Esophagus mucosa (tissue), 1 donor: ENCODE measurements around the gene RPS26. TPM values are rescaled to one million over a fixed set of nuclear protein-coding genes. Genes with fewer than 3 reads are reported as not detected.
"Not testable (repeated sequence)": the region's sequence is repeated elsewhere in the genome, so short reads cannot be mapped to it uniquely, and the experiment has no call there.

ENCODE experiments used
- ATAC-seq: fragments of 200-7000 bp; cut with Tn5 transposase; one replicate; pipeline ENCODE4 v1.9.1; 2020
- total RNA-seq: library from RNA; stranded (reverse); gene quantifications from one replicate; pipeline ENCODE4 v1.2.4, GENCODE V29; 2023
- donor health status: DM: yes; HTN: yes; CAD: no.

Gene RPS26
- 52.8 TPM for total RNA-seq

DNA sequence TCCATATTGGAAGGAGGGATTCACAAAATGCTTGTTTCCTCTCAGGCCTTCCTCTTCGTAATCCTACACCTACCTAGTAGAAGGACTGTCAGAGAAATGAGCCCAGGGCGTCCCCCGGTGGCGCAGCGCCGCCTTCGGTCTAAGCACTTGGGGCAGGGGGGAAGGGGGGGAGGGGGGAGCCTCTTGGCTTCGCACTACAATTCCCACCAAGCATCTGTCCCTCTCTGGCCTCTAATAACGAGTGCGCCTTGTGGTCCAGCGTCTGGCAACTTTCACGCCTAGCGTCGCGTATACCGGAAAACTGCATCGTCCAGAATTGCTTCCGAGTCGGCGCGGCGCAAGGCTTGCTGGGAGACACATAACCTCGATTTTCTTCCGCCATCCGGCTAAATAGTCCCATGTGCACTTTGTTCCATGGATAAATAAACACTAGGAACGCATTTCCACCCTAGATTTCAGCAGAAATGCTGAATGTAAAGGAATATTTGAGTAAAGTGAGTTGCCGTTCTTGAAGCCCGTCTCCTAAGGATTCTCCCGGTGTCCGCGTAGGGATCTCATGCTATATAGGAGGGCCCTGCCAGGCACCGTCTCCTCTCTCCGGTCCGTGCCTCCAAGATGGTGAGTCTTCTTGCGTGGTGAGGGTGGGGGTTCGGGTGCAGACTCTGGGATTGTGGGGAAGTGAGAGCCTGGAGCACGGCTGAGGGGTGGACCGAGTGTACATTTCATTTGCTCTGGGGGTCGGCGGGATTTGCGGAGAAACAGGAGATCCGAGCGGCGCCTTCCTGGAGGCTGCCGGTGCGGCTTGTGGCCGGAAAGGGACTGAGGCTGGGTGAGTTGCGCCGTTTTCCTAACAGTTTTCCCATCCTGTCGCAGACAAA lies at the start of gene RPS26:
Gene RPS26 (plus strand): TSS at position 367 of the 878 bp plus-strand sequence. CDS start 249 bp downstream, at position 616.
- ATAC-seq = peak; percentile 95

DNA sequence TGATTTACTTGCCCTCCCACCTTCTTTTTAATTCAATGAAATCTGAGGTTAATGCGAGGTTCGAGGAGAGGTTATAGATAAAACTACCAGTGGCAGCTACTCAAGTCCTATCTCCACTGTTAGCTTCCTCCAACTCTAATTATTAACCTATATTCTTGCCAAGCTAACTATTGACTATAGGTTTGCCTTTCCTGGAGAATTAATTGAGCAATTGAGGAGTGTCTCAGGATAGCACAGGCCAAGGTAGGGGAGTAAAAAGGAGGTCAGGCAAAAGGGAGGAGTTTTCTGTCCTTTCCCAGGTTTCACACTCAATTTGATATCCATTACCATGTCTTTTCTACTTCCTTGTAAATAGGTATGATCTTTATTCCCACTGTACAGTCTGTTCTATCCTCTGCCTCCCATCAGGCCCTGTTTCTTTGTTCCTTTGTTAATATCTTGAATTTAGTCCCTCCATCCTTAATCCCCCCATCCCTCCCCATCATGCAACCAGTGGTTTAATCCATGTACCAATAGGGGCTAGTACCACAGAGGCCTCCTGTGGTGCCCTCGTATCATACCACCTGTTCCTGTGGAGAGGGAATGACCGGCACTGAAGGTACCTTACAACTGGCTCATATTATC lies 48.4 kb upstream of the RPS26 start:
- no peak for ATAC-seq

DNA sequence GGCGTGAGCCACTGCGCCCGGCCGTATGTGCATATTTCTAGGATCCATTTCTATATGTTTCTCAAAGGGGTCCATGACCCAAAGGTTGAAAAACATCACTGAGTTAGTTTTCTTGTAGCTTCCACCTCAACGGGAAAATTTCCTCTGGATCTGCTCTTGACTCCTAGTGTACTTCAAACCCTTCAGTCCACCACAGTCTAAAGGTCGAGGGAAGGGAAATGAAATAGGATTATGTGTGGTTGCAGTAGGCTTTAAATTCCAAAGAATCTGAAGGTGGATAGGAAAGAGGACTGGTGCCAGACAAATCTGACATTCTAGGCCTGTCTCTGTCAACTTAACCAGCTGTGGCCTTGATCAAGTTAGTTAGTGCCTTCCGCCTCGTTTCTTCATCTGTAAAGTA lies 46.4 kb upstream of the RPS26 start:
- no peak for ATAC-seq

DNA sequence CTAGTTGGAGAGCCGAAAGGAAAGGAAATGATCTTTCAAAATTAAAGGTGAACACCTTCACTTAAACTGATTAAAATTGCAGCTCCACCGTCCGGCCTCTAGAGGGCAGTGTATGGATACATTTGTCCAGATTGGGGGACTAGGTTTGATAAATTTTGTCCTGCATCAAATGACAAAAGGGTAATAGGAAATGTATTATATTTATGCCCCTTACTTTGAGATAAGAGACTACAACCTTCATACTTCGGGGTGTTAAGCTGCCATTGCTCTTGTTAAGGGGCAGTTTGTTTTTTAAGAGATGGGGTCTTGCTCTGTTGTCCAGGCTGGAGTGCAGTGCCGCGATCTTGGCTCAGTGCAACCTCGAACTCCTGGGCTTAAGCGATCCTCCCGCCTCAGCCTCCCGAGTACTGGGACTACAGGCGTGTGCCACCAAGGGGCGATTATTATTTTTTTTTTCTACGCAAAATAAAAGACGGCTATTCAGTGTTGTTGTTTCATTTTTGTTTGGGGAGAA lies 45.5 kb upstream of the RPS26 start:
- ATAC-seq = peak; percentile 59

DNA sequence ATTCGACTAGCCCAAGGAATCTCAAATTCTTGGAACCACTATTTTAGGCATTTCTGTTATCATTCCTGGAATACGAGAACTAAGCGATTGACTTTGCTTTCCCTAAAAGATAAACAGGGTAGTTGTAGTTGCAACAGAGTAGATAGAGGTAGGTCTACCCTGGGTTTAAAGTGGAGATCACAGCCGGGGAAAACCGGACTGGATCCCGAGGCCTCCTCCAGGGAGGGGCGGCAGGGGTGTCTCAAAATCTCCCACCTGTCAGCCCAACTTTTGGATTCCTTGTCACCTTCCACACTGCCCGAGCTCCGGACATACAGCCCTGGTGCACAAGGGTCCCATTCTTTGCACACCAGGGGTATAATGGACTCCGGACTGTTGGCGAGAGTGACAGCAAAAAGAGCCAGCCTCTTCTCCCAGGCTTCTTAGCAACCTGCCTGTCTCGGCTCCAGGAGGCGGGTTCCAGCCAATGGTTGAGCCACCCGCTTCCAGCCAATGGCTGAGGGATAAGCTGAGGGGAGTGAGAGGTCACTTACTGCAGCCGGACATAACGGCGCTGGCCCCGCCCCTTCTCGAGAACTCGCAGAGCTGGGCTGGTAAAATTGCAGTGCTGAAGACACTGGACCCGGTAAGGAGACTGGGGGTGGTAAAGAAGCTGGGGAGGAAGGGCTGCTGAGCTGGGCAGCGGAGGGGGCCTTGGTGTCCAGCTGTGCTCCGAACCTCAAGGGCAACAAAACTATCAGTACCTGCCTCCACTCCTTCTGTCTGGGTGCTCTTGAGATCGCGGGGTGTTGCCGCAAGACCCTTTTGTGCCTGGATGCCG lies 44.8 kb upstream of the RPS26 start, which contains the start of gene SUOX:
Gene SUOX (plus strand): TSS at position 562 of the 820 bp plus-strand sequence. CDS start 4,946 bp downstream, outside the sequence.
- peak; percentile 98 for ATAC-seq

DNA sequence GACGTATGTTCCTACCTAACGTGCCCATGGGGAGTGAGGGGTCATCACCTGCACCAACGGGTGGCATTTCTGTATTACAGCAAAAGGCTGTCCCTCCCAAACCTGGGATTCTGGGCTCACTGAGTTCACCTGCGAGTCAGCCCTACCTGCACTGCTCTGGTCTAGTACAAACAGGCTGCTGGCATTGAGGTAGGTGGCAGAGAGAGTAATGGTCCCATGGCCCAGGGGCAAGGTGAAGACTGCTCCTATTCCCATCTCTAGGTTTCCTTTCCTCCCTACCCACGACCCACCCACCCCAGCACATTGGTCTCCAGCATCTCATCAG lies 44.2 kb upstream of the RPS26 start:
- peak; percentile 53 for ATAC-seq

DNA sequence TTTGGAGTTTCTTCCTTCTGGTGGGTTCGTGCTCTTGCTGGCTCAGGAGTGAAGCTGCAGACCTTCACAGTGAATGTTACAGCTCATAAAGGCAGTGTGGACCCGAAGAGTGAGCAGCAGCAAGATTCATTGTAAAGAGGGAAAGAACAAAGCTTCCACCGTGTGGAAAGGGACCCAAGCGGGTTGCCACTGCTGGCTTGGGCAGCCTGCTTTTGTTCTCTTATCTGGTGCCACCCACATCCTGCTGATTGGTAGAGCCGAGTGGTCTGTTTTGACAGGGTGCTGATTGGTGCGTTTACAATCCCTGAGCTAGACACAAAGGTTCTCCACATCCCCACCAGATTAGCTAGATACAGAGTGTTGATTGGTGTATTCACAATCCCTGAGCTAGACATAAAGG lies 42.2 kb upstream of the RPS26 start:
- ATAC-seq = not testable (repeated sequence)

DNA sequence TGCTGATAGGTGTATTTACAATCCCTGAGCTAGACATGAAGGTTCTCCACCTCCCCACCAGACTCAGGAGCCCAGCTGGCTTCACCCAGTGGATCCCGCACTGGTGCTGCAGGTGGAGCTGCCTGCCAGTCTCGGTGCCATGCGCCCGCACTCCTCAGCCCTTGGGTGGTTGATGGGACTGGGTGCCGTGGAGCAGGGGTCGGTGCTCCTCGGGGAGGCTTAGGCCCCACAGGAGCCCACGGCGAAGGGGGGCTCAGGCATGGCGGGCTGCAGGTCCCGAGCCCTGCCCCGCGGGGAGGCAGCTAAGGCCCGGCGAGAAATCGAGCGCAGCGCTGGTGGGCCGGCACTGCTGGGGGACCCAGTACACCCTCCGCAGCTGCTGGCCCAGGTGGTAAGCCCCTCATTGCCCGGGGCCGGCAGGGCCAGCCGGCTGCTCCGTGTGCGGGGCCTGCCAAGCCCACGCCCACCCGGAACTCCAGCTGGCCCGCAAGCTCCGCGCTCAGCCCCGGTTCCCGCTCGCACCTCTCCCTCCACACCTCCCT lies 41.6 kb upstream of the RPS26 start:
- not testable (repeated sequence) for ATAC-seq

DNA sequence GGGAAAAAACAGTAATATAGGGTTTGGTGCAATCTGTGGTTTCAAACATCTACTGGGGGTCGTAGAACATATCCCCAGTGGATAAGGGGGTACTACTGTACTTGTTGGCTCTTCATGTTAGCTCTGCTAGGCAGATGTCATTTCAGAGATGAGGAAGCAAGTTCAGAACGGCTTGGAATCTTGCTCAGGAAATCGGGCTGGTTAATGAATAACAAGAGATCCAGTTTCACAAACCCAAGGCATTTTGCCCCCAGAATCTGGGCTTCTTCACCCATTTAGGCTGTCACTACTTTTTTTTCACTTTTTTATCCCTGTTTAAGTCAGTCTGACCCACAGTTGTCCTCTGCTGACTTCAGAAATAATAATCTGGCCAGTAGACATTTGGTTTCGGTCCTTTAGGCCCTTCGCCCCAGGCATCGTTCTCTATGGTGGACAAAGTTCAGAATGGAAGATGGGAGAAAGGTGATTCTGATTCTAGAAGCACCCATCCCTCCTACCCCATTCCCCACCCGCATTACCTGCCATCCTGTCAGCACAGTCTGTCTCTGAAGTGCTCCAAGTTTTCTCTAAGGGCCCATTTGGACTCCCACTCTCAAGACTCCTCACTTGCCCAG lies 40.1 kb upstream of the RPS26 start:
- ATAC-seq = no peak

DNA sequence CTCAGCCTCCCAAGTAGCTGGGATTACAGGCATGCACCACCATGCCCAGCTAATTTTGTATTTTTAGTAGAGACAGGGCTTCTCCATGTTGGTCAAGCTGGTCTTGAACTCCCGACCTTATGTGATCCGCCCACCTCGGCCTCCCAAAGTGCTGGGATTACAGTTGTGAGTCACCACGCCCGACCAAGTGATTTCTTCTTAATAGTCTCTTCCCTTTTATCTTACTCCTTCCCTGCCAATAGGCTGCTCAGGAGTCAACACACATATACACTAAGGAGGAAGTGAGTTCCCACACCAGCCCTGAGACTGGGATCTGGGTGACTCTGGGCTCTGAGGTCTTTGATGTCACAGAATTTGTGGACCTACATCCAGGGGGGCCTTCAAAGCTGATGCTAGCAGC lies 38.3 kb upstream of the RPS26 start:
- ATAC-seq = not testable (repeated sequence)

DNA sequence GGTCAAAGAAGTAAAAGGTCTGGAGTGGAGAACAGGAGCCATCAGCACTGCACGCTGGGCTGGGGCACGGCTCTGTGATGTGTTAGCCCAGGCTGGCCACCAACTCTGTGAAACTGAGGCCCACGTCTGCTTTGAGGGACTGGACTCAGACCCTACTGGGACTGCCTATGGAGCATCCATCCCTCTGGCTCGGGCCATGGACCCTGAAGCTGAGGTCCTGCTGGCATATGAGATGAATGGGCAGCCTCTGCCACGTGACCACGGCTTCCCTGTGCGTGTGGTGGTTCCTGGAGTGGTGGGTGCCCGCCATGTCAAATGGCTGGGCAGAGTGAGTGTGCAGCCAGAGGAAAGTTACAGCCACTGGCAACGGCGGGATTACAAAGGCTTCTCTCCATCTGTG lies 37.5 kb upstream of the RPS26 start:
- ATAC-seq = no peak

DNA sequence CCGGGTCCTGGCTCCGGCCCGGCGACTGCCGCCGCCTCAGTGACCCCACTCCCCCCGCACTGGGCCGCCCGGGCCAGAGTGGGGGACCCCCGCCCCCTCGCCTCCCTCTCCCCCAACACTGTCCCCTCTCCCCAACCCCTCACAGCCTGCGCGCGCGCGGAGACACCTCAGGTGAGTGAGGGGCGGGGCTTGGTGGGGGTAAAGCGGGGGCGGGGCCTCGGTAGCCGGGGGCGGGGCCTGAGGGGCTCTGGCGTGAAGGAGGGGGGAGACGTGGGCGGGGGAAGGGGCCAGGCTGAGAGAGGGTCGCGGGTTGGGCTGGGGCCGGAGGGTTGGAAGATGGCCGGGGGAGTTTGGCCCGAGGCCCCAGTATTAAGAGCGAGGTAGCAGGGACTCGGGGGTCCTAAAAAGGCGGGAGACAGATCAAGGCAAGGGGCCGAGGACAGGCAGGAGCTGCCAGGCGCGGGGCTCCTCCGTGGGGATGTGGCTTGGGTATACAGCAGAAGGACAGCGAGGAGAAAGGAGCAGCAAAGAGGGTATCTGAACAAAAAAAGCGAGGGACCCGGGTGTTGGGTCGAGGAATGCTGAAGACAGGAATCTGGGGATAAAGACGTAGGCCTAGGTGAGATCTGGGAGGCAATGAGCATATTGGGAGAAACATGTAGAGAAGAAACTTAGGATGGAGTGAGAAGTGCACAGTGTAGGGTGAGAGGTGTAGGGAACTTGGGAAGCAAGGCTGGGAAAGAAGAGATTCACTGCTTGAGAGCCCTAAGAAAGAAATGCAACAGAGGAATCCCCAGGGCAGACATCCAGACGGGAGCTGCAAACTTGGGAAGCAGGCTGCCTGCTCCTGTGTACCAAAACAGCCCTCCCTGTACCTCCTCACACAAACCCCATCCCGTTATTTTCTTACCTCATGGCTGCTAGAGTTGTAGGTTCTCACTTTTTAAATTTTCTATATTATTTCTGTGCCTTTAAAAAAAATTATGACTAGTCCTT lies 33.9 kb upstream of the RPS26 start:
- peak; percentile 77 for ATAC-seq

DNA sequence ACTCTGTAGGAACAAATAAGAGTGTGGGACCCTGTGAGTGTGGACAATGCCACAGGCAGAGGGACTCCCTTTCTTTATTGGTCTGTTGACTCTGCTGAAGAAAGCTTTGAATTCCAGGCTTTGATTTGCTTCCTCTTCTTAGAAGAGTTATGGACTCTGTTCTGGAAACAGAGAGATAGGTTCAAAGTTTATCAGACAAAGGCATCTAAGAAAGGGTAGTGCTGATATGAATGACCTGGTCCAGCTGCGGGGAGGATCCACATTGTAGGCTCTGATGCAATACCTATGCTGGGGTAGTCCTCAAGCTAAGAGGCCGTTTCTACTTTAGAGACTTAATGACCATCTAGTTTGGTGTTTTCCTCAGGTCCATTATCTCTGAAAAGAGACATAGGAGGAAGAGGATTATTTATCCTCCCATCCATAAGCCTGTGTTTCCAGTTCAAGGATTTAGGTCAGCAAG lies 31.6 kb upstream of the RPS26 start:
- no peak for ATAC-seq

DNA sequence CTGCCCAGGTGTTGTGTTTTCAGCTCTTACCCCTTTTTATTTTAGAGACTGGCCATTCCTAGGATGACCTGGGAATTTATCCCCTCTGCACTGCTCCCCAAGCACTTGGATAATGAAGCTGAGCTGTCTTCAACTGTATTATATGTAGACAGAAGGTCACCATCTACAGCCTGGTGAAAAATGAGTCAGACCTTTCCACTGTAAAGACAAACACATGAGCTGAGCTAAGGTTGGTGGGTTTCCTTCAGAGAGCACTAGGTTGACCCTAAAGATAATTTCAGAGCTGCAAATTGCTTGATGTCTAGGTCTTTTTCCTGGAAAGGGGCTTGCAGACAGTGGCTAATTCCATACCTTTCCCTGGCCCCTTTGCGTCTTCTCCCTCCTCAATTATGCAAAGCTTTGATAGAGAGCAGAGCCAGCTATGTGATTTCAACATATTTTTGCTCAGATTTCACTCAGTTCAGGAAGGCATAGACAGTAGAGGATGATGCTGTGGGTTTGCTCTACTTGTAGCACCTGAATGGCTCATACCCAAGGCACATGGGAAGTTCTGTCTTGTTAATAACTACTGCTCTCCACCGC lies 30.1 kb upstream of the RPS26 start:
- no peak for ATAC-seq

DNA sequence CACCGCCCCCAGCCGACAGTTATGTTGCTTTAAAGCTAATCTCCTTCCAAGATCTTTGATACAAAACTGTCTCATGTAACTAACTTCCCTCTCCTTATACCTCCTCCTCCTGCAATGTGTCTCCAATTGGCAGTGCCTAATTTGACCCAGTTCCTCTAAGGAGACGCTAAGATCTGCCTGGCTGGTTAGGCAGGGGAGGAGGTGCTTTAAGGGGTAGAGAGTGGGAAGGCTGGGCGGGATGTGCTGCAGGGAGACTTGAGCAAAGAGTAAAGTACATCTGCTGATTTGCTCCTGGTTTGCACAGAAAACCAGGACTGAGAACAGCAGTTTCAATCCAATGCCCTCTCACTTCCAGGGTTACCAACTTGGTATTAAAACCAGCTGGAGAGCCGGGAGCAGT lies 28.2 kb upstream of the RPS26 start:
- peak; percentile 10 for ATAC-seq

DNA sequence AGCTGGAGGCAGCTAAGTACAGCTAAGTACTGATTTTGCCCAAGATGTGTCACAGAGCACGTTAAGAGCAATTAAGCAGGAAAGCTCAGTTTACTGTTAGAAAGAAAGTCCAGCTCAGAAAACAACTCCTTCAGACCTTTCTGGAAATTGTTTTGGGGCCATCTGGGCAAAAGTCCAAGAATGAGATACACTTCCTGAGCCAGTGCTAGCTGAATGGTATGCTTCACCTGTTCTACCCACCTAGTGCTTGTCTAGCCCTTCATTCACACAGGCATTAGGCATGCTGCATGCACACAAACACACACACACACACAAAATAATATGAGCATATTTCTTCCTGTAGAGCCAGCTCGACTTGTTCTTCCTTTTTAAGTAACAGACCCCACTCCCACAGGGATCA lies 27.5 kb upstream of the RPS26 start:
- ATAC-seq = peak; percentile 84

DNA sequence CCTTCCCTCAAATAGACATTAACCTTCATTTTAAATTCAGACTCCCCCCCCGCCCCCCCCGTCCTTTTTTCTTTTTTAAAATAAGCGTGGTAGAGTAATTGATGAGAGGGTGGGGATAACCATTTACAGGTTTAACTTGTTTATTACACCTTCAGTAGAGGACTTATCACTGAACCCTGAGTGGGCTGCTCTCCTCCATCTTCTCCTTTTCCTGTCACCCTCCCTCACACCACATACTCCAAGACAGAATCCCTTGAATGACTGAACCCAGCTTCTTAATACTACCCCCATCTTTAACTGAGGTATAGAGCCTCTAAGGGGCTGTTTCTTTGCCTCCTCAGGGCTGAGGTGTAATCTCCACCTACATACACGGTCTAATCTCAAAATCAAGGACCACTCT lies 24.5 kb upstream of the RPS26 start:
- no peak for ATAC-seq

DNA sequence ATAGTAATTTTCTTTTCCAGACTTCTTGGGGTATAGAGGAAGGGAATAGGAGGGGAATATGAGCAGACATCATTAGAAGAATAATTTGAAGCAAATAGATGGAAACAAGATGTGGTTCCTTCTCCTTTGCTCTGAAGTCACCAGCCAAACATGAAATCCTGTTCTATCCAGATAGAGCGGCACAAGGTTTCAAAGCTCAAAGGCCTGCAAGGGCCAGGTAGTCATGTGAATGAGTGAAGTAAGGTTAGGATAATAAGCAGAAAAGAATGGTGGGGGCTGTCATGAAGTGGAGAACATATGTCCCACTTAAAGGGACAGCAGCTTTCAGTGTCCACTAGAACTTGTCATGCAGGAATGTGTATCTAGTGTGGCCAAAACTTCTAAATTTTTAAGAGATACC lies 23.4 kb upstream of the RPS26 start:
- ATAC-seq = no peak

DNA sequence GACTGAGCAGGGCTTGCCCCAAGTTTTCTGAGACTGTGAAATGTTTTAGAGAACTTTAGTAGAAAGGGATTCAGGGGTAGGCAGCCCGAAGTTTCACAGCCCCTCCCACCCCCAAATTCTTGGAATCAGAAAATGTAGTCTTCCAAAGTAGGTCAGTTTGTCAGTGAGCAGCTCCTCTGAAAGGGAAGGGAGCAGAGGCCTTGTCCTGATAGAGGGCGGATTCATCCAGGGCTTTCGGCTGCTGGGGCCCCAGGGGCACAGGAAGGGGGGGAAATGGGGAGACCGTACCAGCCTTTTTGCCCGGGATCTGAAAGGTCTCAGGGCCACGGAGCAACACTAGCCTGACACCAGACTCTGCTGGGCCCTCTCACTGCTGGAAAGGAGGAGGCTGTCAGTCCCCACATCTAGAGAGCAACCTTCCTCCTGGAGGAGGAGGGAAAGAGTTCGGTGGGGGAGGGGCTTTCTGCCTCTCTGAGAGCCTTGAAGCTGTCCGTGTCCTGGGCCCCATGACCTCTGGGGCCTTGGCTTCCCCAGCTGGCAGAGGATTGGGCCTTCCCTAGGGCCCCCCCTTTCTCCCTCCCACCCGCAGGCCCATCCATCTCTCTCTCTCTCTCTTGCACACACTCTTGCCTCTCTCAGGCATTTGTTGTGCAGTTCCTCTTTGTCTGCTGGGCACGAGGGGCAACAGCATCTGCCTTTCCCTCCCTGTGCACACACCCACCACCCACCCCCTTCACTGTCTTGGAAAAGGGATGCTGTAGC lies 21.1 kb upstream of the RPS26 start, which contains the start of gene IKZF4:
Gene IKZF4 (plus strand): TSS at position 621 of the 762 bp plus-strand sequence. CDS start 451 bp downstream, outside the sequence.
- peak; percentile 12 for ATAC-seq
